ENCODE data around the gene ACER1. TPM values are rescaled to one million over a fixed set of nuclear protein-coding genes. Genes with fewer than 3 reads are reported as not detected.
"Not testable (repeated sequence)": the region's sequence is repeated elsewhere in the genome, so short reads cannot be mapped to it uniquely, and the experiment has no call there.

Gene ACER1
- total RNA-seq, 4 donors from 2014 or later = 0.67 TPM; not detected in 3

- no peak for DNase-seq
- Histone ChIP-seq H3K4me3 (no peak overlapping the region), H3K4me1 (no peaks in the 10 kb centered on the region), H3K36me3 (no peaks in the 10 kb centered on the region), H3K27me3 (no peaks in the 10 kb centered on the region), H3K27ac (no peak overlapping the region), H3K9me3 (peaks cover 0 to 22% (median 10%) of the 10 kb centered on the region in 4 donors)
- TF ChIP-seq POLR2A (IDR thresholded peaks at IDR 0.05) = no peak
- no peak for TF ChIP-seq CTCF (IDR thresholded peaks at IDR 0.05)
Measured at GRCh38 chr19:6297202-6297601, 36.2 kb downstream of the ACER1 start.

DNA sequence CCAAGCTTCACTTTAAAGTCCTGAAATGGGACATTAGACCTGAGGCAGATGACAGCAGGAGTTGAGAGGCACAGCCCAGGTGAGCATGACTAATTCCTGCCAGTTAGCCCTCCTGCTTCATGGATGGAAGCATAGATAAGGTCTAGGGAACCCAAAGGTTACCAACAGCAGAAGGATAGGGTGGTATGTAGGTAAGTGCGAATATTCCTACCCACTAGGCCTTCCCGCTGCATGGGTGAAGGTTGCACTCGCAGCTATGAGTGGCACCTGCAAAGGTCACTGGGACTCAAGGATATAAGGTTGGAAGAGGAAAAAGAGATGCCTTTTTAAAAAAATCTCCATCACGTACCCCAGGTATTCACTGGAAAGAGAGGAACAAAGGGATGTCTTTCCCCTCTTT is 41.4 kb downstream of the ACER1 start:
- no peak for DNase-seq
- Histone ChIP-seq H3K4me3 (no peak overlapping the region), H3K9me3 (peaks cover 0 to 59% (median 29%) of the 10 kb centered on the region in 4 donors), H3K27me3 (no peaks in the 10 kb centered on the region), H3K4me1 (no peaks in the 10 kb centered on the region), H3K36me3 (no peaks in the 10 kb centered on the region), H3K27ac (no peak overlapping the region)
- no peak for TF ChIP-seq CTCF (IDR thresholded peaks at IDR 0.05)

GRCh38 chr19:6288737-6289136 is 44.7 kb downstream of the ACER1 start:
- Histone ChIP-seq H3K9me3 (peaks cover 0 to 65% (median 34%) of the 10 kb centered on the region in 4 donors), H3K4me1 (no peaks in the 10 kb centered on the region), H3K36me3 (no peaks in the 10 kb centered on the region), H3K27me3 (no peaks in the 10 kb centered on the region), H3K27ac (no peak overlapping the region), H3K4me3 (no peak overlapping the region)
- DNase-seq = no peak
- TF ChIP-seq POLR2A (IDR thresholded peaks at IDR 0.05) = no peak
- TF ChIP-seq CTCF (IDR thresholded peaks at IDR 0.05) = no peak

GRCh38 chr19:6287269-6287885 is 46.0 kb downstream of the ACER1 start:
- Histone ChIP-seq H3K27ac (no peak overlapping the region), H3K27me3 (no peaks in the 10 kb centered on the region), H3K4me1 (no peaks in the 10 kb centered on the region), H3K36me3 (no peaks in the 10 kb centered on the region), H3K9me3 (peaks cover 0 to 53% (median 28%) of the 10 kb centered on the region in 4 donors), H3K4me3 (no peak overlapping the region)
- no peak for DNase-seq
- no peak for TF ChIP-seq CTCF (IDR thresholded peaks at IDR 0.05)
- no peak for TF ChIP-seq POLR2A (IDR thresholded peaks at IDR 0.05)

GRCh38 chr19:6286676-6287075 is 46.7 kb downstream of the ACER1 start:
- H3K9me3 ChIP-seq = peaks cover 0 to 46% (median 24%) of the 10 kb centered on the region in 4 donors

GRCh38 chr19:6282393-6282792 is 51.0 kb downstream of the ACER1 start:
- H3K4me1 ChIP-seq = peaks cover 0 to 17% (median 13%) of the 10 kb centered on the region in 4 donors
- H3K4me3 ChIP-seq, H3K27me3 ChIP-seq, H3K27ac ChIP-seq, H3K36me3 ChIP-seq, DNase-seq: not testable (repeated sequence)
- peaks cover 0 to 17% (median 9%) of the 10 kb centered on the region in 4 donors for H3K9me3 ChIP-seq

More at GRCh38 chr19:6286676-6287075, 46.7 kb downstream of the ACER1 start:
- Histone ChIP-seq H3K4me1 (no peaks in the 10 kb centered on the region), H3K4me3 (no peak overlapping the region), H3K36me3 (no peaks in the 10 kb centered on the region), H3K27ac (no peak overlapping the region), H3K27me3 (no peaks in the 10 kb centered on the region)
- TF ChIP-seq CTCF (IDR thresholded peaks at IDR 0.05) = no peak
- TF ChIP-seq POLR2A (IDR thresholded peaks at IDR 0.05) = no peak
- no peak for DNase-seq
